Common myeloid progenitor, CD34-positive (primary cell): ENCODE measurements around the gene PALLD.

ENCODE experiments used
- CTCF ChIA-PET: fragments of 350-600 bp; sonication (Branson Sonifier 250); formaldehyde crosslinking; loops from one replicate; lab custom pipeline; 2021; ENCODE audit warnings: antibody characterized with exemption; lab: Charles Lee
- POLR2A ChIA-PET: fragments of 350-600 bp; sonication (Branson Sonifier 250); formaldehyde crosslinking; loops from one replicate; lab custom pipeline; 2021; ENCODE audit warnings: antibody characterized with exemption; lab: Charles Lee
- DNase-seq, 3 donors: peaks; one replicate each; pipeline versions ENCODE4 v3.0.0 to v3.0.0-alpha.2; 2013
- H3K27ac ChIP-seq, 2 experiments: 1 replicate in 1 of 2; 2 replicates in 1 of 2; pipeline ENCODE4 v1.7.0; 2013; ENCODE audit warnings: inconsistent platforms in 2 of 2, low read length in 2 of 2, mild to moderate bottlenecking in 2 of 2, low read depth in 1 of 2, moderate library complexity in 1 of 2; ENCODE audit not compliant: severe bottlenecking in 2 of 2, insufficient read depth in 1 of 2, poor library complexity in 1 of 2
- H3K27me3 ChIP-seq, 5 experiments: replicated peaks in 2 of 5; 1 replicate in 3 of 5; 2 replicates in 2 of 5; pipeline versions ENCODE4 v1.6.1 to v1.7.0; 2013; ENCODE audit warnings: low read length in 4 of 5, mild to moderate bottlenecking in 2 of 5, moderate library complexity in 2 of 5, inconsistent platforms in 1 of 5; ENCODE audit not compliant: insufficient read depth in 5 of 5, control insufficient read depth in 4 of 5
- H3K36me3 ChIP-seq, 4 experiments: 1 replicate in 2 of 4; 2 replicates in 2 of 4; pipeline versions ENCODE4 v1.6.1 to v1.7.0; 2013; ENCODE audit warnings: low read length in 3 of 4, control low read depth in 1 of 4, mild to moderate bottlenecking in 1 of 4; ENCODE audit not compliant: control insufficient read depth in 4 of 4, insufficient read depth in 4 of 4
- H3K4me1 ChIP-seq, 4 experiments: 1 replicate in 3 of 4; 2 replicates in 1 of 4; pipeline versions ENCODE4 v1.6.1 to v1.7.1; 2013; ENCODE audit warnings: low read length in 3 of 4, mild to moderate bottlenecking in 3 of 4, control low read depth in 1 of 4, inconsistent platforms in 1 of 4, moderate library complexity in 1 of 4; ENCODE audit not compliant: control insufficient read depth in 4 of 4, insufficient read depth in 4 of 4; ENCODE audit errors: control extremely low read depth in 1 of 4
- H3K4me3 ChIP-seq, 7 experiments: 1 replicate in 4 of 7; 2 replicates in 3 of 7; pipeline versions ENCODE4 v1.5.1 to v1.7.0; 2013; ENCODE audit warnings: mild to moderate bottlenecking in 7 of 7, low read length in 6 of 7, moderate library complexity in 6 of 7, inconsistent platforms in 2 of 7, low read depth in 2 of 7, control low read depth in 1 of 7; ENCODE audit not compliant: insufficient read depth in 4 of 7, control insufficient read depth in 1 of 7; ENCODE audit errors: extremely low read depth in 1 of 7
- H3K9me3 ChIP-seq, 5 experiments: 1 replicate in 4 of 5; 2 replicates in 1 of 5; pipeline versions ENCODE4 v1.6.1 to v1.7.1; 2013; ENCODE audit warnings: low read length in 4 of 5, mild to moderate bottlenecking in 2 of 5, inconsistent platforms in 1 of 5, low read depth in 1 of 5, moderate library complexity in 1 of 5; ENCODE audit not compliant: control insufficient read depth in 4 of 5, insufficient read depth in 2 of 5; ENCODE audit errors: control extremely low read depth in 1 of 5
- WGBS: methylation state at CpG from one replicate; pipeline ENCODE4 v1.1.5; 2013; ENCODE audit not compliant: insufficient coverage; 5-methylcytosine and 5-hydroxymethylcytosine counted together

PALLD gene

DNA sequence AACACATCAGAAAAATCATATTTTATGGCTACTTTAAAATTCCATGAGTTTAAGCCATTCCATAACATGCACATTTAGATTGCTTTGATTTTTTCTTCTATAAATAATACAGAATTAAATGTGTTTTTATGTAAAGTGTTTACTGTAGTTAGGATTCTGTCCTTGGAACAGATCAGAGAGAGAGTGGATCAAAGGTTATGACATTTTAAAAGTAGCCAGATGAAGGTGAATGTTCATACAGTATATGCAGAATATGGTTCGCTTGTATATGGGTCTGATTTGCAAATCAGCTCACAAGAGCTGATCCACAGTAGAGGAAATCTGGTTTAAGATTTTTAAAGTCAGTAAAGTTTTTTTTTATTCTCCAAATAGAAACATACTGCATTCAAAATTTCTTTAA, 7.2 kb upstream of the PALLD start:
- Histone ChIP-seq H3K4me3 (peak overlapping the region in 1 of 7 experiments; percentile 19), H3K4me1 (peaks cover 0 to 12% (median 9%) of the 10 kb centered on the region in 4 experiments), H3K27me3 (no peaks in the 10 kb centered on the region), H3K9me3 (no peaks in the 10 kb centered on the region), H3K27ac (no peak overlapping the region), H3K36me3 (no peaks in the 10 kb centered on the region)
- WGBS: 100% methylated on average over 1 of the region's 1 CpG
- ChIA-PET POLR2A (no interaction called here), CTCF (interaction anchor here (1.0 kb wide), 1 partner anchor 9 kb away, joined by 4 read pairs; the partner anchor contains the start of gene DDX60L)
- DNase-seq: no peak

DNA sequence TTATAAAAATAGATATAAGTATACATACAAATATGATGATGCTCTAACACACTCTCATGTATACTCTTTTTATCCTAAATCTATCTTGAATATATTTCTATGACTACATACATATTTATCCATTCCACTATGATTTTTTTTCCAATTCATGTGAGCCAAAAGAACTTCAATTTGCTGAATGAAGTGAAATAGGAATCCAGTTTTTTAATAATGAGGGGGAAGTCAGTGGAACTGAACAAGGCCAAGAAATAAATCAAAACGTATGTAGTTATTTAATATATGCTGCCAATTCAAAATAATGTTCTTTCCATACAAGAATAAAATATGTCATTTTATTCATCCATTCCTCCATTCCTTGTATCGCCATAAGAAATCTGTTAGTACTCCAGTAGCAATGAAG, 6.1 kb upstream of the PALLD start:
- Histone ChIP-seq H3K4me1 (peaks cover 0 to 12% (median 9%) of the 10 kb centered on the region in 4 experiments), H3K36me3 (no peaks in the 10 kb centered on the region), H3K9me3 (no peaks in the 10 kb centered on the region), H3K27me3 (no peaks in the 10 kb centered on the region), H3K4me3 (no peak overlapping the region), H3K27ac (no peak overlapping the region)
- 100% methylated on average over 1 of the region's 2 CpGs for WGBS
- CTCF ChIA-PET: no interaction called here
- POLR2A ChIA-PET: no interaction called here
- no peak for DNase-seq

DNA sequence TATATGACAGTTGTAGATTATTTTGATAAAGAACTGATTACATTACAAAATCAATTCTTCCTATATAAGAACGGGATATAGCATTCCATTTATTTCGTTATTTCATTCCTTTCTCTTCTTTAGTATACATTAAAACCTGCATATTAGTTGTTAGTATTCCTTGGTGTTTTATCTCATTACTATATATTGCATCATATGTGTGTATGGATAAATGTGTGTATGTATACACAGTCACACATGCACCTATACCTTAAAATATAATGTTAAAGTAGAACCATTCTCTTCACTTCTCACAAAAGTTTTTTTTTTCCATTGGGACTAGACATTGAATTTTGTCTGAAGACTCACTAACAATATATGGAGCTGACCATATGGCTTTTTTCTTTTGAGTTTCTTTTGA, 5.3 kb upstream of the PALLD start:
- no peak overlapping the region for H3K27ac ChIP-seq
- no peak overlapping the region for H3K4me3 ChIP-seq
- CTCF ChIA-PET: no interaction called here
- no CpG with 5 or more reads among the region's 2 CpGs for WGBS
- no peaks in the 10 kb centered on the region for H3K27me3 ChIP-seq
- POLR2A ChIA-PET: no interaction called here
- peaks cover 0 to 12% (median 9%) of the 10 kb centered on the region in 4 experiments for H3K4me1 ChIP-seq
- no peaks in the 10 kb centered on the region for H3K36me3 ChIP-seq
- no peak for DNase-seq
- no peaks in the 10 kb centered on the region for H3K9me3 ChIP-seq

DNA sequence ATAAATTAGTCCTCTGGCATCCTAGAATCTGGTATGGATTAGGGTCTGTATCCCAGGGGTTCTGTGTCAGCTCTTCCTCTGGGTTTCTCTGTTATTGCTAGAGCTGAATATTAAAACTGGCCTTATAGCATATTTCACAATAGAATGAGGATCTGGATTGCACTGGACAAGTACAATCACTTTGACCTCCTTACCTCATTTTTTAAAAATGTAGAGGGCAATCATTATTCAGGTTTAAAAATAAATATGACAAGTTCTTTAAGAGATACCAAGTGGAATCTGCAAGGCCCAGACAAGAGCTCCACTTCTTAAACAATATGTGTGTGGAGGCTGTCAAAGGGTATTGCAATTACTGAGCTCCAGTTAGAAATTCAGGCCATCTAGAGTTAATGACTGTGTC, 1.4 kb downstream of the PALLD start:
- DNase-seq: no peak
- peaks cover 3 to 8% (median 4%) of the 10 kb centered on the region in 4 experiments for H3K4me1 ChIP-seq
- no peaks in the 10 kb centered on the region for H3K36me3 ChIP-seq
- H3K9me3 ChIP-seq: no peaks in the 10 kb centered on the region
- no peak overlapping the region for H3K27ac ChIP-seq
- H3K27me3 ChIP-seq: no peaks in the 10 kb centered on the region
- H3K4me3 ChIP-seq: no peak overlapping the region
- ChIA-PET POLR2A (no interaction called here), CTCF (interaction anchor here (0.6 to 2.9 kb wide), 2 partner anchors 11 to 1104 kb away, joined by 3 to 8 read pairs; no protein-coding TSS in a partner anchor)

DNA sequence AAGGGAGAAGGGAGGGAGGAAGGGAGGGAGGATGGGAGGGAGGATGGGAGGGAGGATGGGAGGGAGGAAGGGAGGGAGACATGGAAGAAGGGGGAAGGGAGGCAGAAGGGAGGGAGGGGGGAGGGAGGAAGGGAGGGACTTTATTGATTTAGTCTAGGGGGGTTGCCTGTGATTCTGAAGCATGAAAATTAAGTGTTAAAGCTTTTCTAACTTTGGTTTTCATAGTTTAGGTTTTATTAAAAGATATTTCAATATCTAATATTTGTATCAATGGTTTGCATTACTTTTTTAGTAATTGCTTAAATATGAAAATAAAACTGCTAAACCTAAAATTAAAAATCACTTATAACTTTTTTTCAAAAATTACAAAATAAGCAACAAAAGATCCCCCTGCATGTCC, 2.4 kb downstream of the PALLD start:
- no peak overlapping the region for H3K27ac ChIP-seq
- DNase-seq: no peak
- peaks cover 3 to 14% (median 6%) of the 10 kb centered on the region in 4 experiments for H3K4me1 ChIP-seq
- H3K9me3 ChIP-seq: no peaks in the 10 kb centered on the region
- POLR2A ChIA-PET: no interaction called here
- H3K4me3 ChIP-seq: no peak overlapping the region
- no peaks in the 10 kb centered on the region for H3K27me3 ChIP-seq
- CTCF ChIA-PET: interaction anchor here (2.9 kb wide), 1 partner anchor 10 kb away, joined by 8 read pairs; no protein-coding TSS in a partner anchor
- H3K36me3 ChIP-seq: no peaks in the 10 kb centered on the region

DNA sequence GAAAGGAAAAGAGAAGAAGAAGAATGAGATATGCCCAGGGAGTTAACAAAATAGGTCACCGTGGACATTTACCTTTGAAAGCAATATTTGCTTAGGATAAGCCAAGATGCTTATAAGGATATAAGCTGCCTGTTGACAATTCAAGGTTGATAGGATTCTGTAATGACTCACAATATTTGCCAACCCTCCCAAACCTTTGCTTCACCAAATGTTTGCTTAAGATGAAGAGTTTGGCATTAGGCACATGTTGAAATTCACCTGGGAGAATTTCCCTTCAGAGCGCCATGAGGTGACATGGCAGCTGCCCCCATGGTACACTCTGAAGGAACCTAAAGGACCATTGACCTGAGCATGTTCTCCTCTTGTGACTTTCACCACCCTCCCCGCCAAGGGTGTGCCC, 4.6 kb downstream of the PALLD start:
- 100% methylated on average over 3 of the region's 3 CpGs for WGBS
- ChIA-PET POLR2A (no interaction called here), CTCF (interaction anchor here (1.5 to 1.9 kb wide), 2 partner anchors 8 to 22 kb away, joined by 3 to 4 read pairs; no protein-coding TSS in a partner anchor)
- Histone ChIP-seq H3K4me3 (no peak overlapping the region), H3K4me1 (peaks cover 10 to 26% (median 14%) of the 10 kb centered on the region in 4 experiments), H3K27me3 (no peaks in the 10 kb centered on the region), H3K27ac (no peak overlapping the region), H3K36me3 (no peaks in the 10 kb centered on the region), H3K9me3 (no peaks in the 10 kb centered on the region)
- no peak for DNase-seq

DNA sequence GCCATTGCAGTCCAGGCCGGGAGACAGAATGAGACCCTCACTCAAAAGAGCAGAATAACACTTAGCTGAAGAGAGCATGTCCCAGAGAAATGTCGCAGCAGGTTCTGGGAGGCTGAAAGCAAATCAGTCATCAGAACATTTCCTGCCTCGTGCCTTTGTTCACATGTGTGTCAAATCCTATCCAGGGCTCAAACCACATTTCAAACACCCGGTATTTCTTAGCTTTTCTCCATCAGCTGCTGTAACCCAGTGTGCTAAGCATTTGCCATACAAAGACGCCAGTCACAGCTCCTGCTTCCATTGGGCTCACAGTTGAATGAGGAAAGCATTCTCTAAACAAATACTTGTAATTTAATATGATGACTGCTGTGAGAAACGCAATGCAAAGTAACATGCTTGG, 6.0 kb downstream of the PALLD start:
- 32% methylated on average over 4 of the region's 6 CpGs for WGBS
- no peaks in the 10 kb centered on the region for H3K27me3 ChIP-seq
- ChIA-PET CTCF (interaction anchor here (1.5 kb wide), 1 partner anchor 15 kb away, joined by 4 read pairs; no protein-coding TSS in a partner anchor), POLR2A (no interaction called here)
- no peaks in the 10 kb centered on the region for H3K9me3 ChIP-seq
- peak in 1 of 3 donors; percentile 38 for DNase-seq
- no peaks in the 10 kb centered on the region for H3K36me3 ChIP-seq
- H3K4me3 ChIP-seq: no peak overlapping the region
- H3K27ac ChIP-seq: no peak overlapping the region
- H3K4me1 ChIP-seq: peaks cover 14 to 32% (median 20%) of the 10 kb centered on the region in 4 experiments
